ENCODE results near the gene SYNE3. TPM values are rescaled to one million over a fixed set of nuclear protein-coding genes. Genes with fewer than 3 reads are reported as not detected.

Gene SYNE3
- total RNA-seq, 1 donor from 2014 or later = 2.5 TPM

GRCh38 chr14:95496690-95497259 is 19.7 kb downstream of the SYNE3 start:
- no peak overlapping the region for H3K27ac ChIP-seq (ENCODE audit: low read depth, low read length)
- H3K9ac ChIP-seq (ENCODE audit: low read length) = no peak overlapping the region
- Mint-ChIP-seq H3K36me3 (ENCODE audit: low read depth, unreplicated experiment) (no peaks in the 10 kb centered on the region), H3K4me1 (ENCODE audit: low read depth, unreplicated experiment) (peaks cover 19% of the 10 kb centered on the region), H3K27me3 (ENCODE audit: low read depth, unreplicated experiment) (peaks cover 20% of the 10 kb centered on the region), H3K27ac (ENCODE audit: unreplicated experiment) (no peak overlapping the region), H3K9me3 (ENCODE audit: unreplicated experiment) (peaks cover 4% of the 10 kb centered on the region), H3K4me3 (ENCODE audit: unreplicated experiment) (no peak overlapping the region)
- peaks cover 28% of the 10 kb centered on the region for H3K4me1 ChIP-seq (ENCODE audit: insufficient read depth, low read length)
- DNase-seq (ENCODE audit: low read depth) (peak; percentile 61), FAIRE-seq (no peak)
- H3K4me3 ChIP-seq (ENCODE audit: insufficient read depth, low read depth, low read length) = no peak overlapping the region
- no peaks in the 10 kb centered on the region for H3K36me3 ChIP-seq (ENCODE audit: insufficient read depth, low read length)
- no peaks in the 10 kb centered on the region for H3K79me2 ChIP-seq (ENCODE audit: insufficient read depth, low read length)
- H3K9me3 ChIP-seq (ENCODE audit: insufficient read depth, low read depth, low read length) = no peaks in the 10 kb centered on the region
- TF ChIP-seq, protein P1, sequence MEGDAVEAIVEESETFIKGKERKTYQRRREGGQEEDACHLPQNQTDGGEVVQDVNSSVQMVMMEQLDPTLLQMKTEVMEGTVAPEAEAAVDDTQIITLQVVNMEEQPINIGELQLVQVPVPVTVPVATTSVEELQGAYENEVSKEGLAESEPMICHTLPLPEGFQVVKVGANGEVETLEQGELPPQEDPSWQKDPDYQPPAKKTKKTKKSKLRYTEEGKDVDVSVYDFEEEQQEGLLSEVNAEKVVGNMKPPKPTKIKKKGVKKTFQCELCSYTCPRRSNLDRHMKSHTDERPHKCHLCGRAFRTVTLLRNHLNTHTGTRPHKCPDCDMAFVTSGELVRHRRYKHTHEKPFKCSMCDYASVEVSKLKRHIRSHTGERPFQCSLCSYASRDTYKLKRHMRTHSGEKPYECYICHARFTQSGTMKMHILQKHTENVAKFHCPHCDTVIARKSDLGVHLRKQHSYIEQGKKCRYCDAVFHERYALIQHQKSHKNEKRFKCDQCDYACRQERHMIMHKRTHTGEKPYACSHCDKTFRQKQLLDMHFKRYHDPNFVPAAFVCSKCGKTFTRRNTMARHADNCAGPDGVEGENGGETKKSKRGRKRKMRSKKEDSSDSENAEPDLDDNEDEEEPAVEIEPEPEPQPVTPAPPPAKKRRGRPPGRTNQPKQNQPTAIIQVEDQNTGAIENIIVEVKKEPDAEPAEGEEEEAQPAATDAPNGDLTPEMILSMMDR (IDR thresholded peaks at IDR 0.05; ENCODE audit: insufficient read depth, low read depth, low read length) = no peak
- TF ChIP-seq EZH2 (IDR thresholded peaks at IDR 0.05; ENCODE audit: insufficient read depth, low read length) = no peak
- no peaks in the 10 kb centered on the region for H4K20me1 ChIP-seq (ENCODE audit: insufficient read depth, low read length)
- no peaks in the 10 kb centered on the region for H3K27me3 ChIP-seq (ENCODE audit: insufficient read depth, low read length)
- H2AFZ ChIP-seq (ENCODE audit: low read depth, low read length) = no peak overlapping the region
- H3K4me2 ChIP-seq (ENCODE audit: low read length) = peak overlapping the region; percentile 32

DNA sequence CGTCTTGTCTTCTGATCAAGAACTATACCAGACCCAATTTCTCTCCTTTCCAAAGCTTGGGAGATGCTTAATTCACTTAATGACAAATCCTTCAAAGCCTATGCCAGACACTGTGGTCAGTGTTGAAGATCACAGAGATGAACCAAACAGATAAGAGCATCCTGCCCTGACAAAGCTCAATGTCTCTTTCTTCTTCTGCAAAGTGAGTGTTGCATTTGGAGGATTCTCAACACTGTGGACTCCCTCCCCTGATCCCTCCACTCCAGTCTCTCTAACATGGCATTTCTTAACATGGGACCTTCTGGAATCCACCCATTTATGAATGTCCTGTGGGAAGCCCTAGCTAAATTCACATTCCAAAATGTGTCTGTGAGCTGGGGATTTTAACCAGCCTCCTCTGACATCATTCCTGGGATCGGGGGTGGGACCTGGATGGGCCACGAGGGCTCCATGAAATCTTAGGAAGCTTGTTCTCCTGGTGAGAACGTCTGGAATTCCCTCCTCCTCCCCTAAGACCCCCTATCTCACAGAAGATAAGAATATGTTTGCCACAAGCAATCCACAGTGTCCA is 20.3 kb downstream of the SYNE3 start:
- Mint-ChIP-seq H3K4me1 (ENCODE audit: low read depth, unreplicated experiment) (peaks cover 18% of the 10 kb centered on the region), H3K27me3 (ENCODE audit: low read depth, unreplicated experiment) (peaks cover 14% of the 10 kb centered on the region), H3K4me3 (ENCODE audit: unreplicated experiment) (no peak overlapping the region), H3K36me3 (ENCODE audit: low read depth, unreplicated experiment) (no peaks in the 10 kb centered on the region), H3K27ac (ENCODE audit: unreplicated experiment) (no peak overlapping the region), H3K9me3 (ENCODE audit: unreplicated experiment) (peaks cover 4% of the 10 kb centered on the region)
- FAIRE-seq (no peak), DNase-seq (ENCODE audit: low read depth) (peak; percentile 31)
- Histone ChIP-seq H3K79me2 (ENCODE audit: insufficient read depth, low read length) (no peaks in the 10 kb centered on the region), H3K4me3 (ENCODE audit: insufficient read depth, low read depth, low read length) (no peak overlapping the region), H3K27ac (ENCODE audit: low read depth, low read length) (no peak overlapping the region), H4K20me1 (ENCODE audit: insufficient read depth, low read length) (no peaks in the 10 kb centered on the region), H3K9me3 (ENCODE audit: insufficient read depth, low read depth, low read length) (no peaks in the 10 kb centered on the region), H3K4me2 (ENCODE audit: low read length) (peak overlapping the region; percentile 32), H2AFZ (ENCODE audit: low read depth, low read length) (no peak overlapping the region), H3K27me3 (ENCODE audit: insufficient read depth, low read length) (no peaks in the 10 kb centered on the region), H3K4me1 (ENCODE audit: insufficient read depth, low read length) (peaks cover 26% of the 10 kb centered on the region), H3K9ac (ENCODE audit: low read length) (no peak overlapping the region), H3K36me3 (ENCODE audit: insufficient read depth, low read length) (no peaks in the 10 kb centered on the region)
- TF ChIP-seq, protein P1 (IDR thresholded peaks at IDR 0.05; ENCODE audit: insufficient read depth, low read depth, low read length) = no peak
- no peak for TF ChIP-seq EZH2 (IDR thresholded peaks at IDR 0.05; ENCODE audit: insufficient read depth, low read length)

DNA sequence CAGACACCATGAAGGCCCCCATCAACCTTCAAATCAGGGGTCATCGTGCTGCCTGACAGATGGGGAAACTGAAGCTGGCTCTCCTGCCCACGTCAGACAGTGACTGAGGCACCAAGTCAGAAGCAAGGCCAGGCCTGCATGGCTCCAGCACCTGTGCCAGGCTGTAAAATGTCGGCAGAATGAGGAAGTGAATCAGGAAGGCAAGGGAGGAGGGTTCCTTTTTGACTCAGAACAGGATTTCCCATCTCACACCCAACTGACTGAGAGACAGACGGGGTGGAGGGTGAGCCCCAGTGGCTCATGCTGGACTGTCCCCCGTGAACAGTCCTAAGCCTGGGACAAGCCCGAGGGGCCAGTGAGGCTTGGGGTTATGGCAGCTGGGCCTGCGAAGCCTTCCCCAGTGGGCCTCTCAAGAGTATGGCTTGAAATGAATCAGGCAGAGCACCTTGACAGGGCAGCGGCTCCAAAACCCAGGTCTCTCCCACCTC is 20.9 kb downstream of the SYNE3 start:
- H3K27me3 ChIP-seq (ENCODE audit: insufficient read depth, low read length) = no peaks in the 10 kb centered on the region
- Mint-ChIP-seq H3K9me3 (ENCODE audit: unreplicated experiment) (peaks cover 4% of the 10 kb centered on the region), H3K4me3 (ENCODE audit: unreplicated experiment) (no peak overlapping the region), H3K27me3 (ENCODE audit: low read depth, unreplicated experiment) (peaks cover 8% of the 10 kb centered on the region), H3K36me3 (ENCODE audit: low read depth, unreplicated experiment) (no peaks in the 10 kb centered on the region), H3K27ac (ENCODE audit: unreplicated experiment) (no peak overlapping the region), H3K4me1 (ENCODE audit: low read depth, unreplicated experiment) (peaks cover 11% of the 10 kb centered on the region)
- H3K4me2 ChIP-seq (ENCODE audit: low read length) = no peak overlapping the region
- H3K79me2 ChIP-seq (ENCODE audit: insufficient read depth, low read length) = no peaks in the 10 kb centered on the region
- H3K9me3 ChIP-seq (ENCODE audit: insufficient read depth, low read depth, low read length) = no peaks in the 10 kb centered on the region
- H3K36me3 ChIP-seq (ENCODE audit: insufficient read depth, low read length) = no peaks in the 10 kb centered on the region
- TF ChIP-seq, protein P1 (IDR thresholded peaks at IDR 0.05; ENCODE audit: insufficient read depth, low read depth, low read length) = no peak
- TF ChIP-seq EZH2 (IDR thresholded peaks at IDR 0.05; ENCODE audit: insufficient read depth, low read length) = no peak
- no peak for FAIRE-seq
- H3K27ac ChIP-seq (ENCODE audit: low read depth, low read length) = no peak overlapping the region
- H3K9ac ChIP-seq (ENCODE audit: low read length) = no peak overlapping the region
- no peak for DNase-seq (ENCODE audit: low read depth)
- no peak overlapping the region for H2AFZ ChIP-seq (ENCODE audit: low read depth, low read length)
- H3K4me3 ChIP-seq (ENCODE audit: insufficient read depth, low read depth, low read length) = no peak overlapping the region
- peaks cover 20% of the 10 kb centered on the region for H3K4me1 ChIP-seq (ENCODE audit: insufficient read depth, low read length)
- no peaks in the 10 kb centered on the region for H4K20me1 ChIP-seq (ENCODE audit: insufficient read depth, low read length)

Data from astrocyte (in vitro differentiated cells and primary cell).